Measurements from ENCODE around the gene COA1.
A peak's percentile ranks its signal among the peaks of the same experiment; 100 is the strongest.

The COA1 gene

DNA sequence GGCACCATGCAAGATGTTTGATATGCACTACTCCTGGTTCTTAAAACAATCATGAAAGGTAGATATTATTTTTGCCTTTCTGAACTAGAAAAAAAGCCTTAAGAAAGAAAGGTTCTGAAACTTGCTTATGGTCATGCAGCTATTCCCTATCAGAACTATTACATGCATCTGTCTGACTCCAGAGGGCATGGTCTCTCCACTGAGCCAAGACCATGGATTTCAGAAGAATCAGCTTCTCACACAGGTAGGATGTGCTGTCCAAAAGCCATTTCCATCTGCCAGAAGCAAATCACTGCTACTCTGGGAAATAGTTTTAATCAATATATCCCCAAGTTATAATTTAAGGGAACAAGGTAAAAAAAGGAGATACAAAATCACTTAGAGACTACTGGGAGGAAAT, 77.0 kb downstream of the COA1 start:
- no peaks in the 10 kb centered on the region for H3K27me3 ChIP-seq (ENCODE audit: control insufficient read depth, insufficient read depth, low read length)
- H3K36me3 ChIP-seq (ENCODE audit: control insufficient read depth, insufficient read depth, low read length), result no peaks in the 10 kb centered on the region
- H3K9me3 ChIP-seq (ENCODE audit: control insufficient read depth, low read length), result no peaks in the 10 kb centered on the region
- H3K4me3 ChIP-seq (ENCODE audit: low read length), result no peak overlapping the region
- no peak overlapping the region for H3K9ac ChIP-seq (ENCODE audit: low read length)
- peaks cover 41% of the 10 kb centered on the region for H3K4me1 ChIP-seq (ENCODE audit: control insufficient read depth, insufficient read depth, low read length)

DNA sequence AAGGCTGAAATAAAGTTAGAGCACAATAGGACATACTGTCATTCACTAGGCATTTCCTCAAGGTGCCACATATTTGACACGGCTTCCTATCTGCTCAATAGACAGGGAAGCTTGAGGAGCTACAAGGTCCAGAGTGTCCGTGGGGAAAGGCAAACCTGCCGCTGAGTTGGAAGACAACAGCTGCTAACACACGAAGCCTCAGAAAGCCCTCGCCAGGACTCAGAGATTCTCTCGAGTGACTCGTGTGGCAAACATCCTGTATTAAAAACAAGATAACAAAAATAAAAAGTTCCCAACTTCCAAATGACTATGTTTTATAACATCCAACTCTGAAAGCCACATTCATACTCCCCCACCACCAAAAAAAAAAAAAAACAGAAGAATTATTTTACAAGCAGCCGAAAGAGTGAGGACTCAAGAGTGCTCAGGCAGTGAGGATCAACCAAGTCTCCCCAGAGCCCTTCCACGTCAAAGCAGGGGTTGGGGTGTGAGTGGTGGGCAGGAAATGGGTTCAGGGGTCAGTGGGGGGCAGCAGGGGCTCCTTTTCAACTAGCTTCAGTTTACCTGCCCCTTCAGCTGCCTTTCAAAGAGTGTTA, 78.8 kb downstream of the COA1 start:
- Histone ChIP-seq H3K27me3 (ENCODE audit: control insufficient read depth, insufficient read depth, low read length) (no peaks in the 10 kb centered on the region), H3K4me3 (ENCODE audit: low read length) (no peak overlapping the region), H3K9ac (ENCODE audit: low read length) (no peak overlapping the region), H3K36me3 (ENCODE audit: control insufficient read depth, insufficient read depth, low read length) (no peaks in the 10 kb centered on the region), H3K9me3 (ENCODE audit: control insufficient read depth, low read length) (no peaks in the 10 kb centered on the region), H3K4me1 (ENCODE audit: control insufficient read depth, insufficient read depth, low read length) (peaks cover 41% of the 10 kb centered on the region)

DNA sequence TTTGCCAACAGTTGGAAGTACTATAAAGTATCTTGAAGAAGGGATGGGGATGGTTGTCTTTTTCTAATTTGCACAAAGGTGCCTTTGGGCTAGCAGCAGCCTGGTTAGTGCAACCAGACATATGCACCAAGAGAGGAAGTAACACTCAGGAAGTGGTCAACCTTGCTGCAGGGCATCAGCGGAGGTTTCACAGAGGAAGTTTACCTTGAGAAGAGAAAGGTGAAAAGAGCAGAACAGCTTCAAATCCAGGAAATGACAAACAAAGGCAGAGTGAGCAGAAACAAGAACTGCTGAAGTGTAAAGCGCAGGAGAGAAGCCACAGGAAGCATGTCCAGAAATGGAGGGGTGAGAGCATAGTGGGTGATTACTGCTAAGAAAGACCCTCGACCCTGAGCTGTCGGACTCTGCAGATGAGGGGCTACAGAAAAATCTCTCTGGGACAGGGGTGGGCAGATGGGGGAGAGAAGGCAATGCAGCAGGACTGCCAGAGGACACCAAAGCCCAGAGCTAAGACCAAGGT, 79.5 kb downstream of the COA1 start:
- Histone ChIP-seq H3K9ac (ENCODE audit: low read length) (no peak overlapping the region), H3K27me3 (ENCODE audit: control insufficient read depth, insufficient read depth, low read length) (no peaks in the 10 kb centered on the region), H3K4me3 (ENCODE audit: low read length) (no peak overlapping the region), H3K9me3 (ENCODE audit: control insufficient read depth, low read length) (no peaks in the 10 kb centered on the region), H3K4me1 (ENCODE audit: control insufficient read depth, insufficient read depth, low read length) (peaks cover 41% of the 10 kb centered on the region), H3K36me3 (ENCODE audit: control insufficient read depth, insufficient read depth, low read length) (no peaks in the 10 kb centered on the region)

DNA sequence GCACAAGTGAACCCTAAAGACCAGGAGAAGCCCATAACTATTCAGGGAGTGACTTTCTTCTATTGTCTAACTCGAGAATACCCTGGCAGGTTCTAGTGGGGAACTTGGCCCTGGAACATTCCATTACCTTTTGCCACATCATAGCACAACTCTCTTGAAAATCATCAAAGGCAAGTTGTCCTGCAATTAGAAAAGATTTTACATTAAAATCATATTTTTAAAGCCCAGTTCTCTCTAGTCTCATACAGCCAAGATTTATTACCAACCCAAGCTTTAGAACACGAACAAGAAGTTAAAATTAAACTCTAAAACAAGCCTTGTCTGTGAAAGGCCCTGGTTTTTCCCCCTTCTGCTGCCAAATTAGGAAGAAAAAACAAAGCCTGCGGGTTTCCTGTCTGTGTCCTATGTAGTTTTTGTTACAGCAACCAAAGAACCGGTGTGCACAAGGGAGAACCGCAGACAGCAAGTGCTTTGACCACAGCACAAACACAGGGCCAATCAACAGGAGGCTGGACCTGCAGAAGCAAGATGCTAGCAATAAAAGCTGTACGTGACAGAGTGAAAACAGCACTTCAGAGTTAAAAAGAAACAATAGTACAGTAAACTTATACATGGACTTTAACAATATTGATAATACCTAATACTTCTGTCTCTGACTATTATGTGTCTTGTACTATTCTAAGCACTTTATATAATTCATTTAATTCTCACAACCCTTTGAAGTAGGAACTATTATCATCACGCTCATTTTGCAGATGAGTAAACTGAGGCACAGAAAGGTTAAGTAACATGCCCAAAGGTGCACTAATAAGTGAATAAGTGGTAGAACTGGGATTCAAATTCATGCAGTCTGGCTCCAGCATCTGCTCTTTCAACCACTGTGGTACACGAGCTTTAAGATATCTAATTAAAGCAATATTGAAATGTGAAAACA, 80.6 kb downstream of the COA1 start:
- Histone ChIP-seq H3K9ac (ENCODE audit: low read length) (peak overlapping the region; percentile 3), H3K4me3 (ENCODE audit: low read length) (no peak overlapping the region), H3K9me3 (ENCODE audit: control insufficient read depth, low read length) (no peaks in the 10 kb centered on the region), H3K4me1 (ENCODE audit: control insufficient read depth, insufficient read depth, low read length) (peaks cover 37% of the 10 kb centered on the region), H3K36me3 (ENCODE audit: control insufficient read depth, insufficient read depth, low read length) (no peaks in the 10 kb centered on the region), H3K27me3 (ENCODE audit: control insufficient read depth, insufficient read depth, low read length) (no peaks in the 10 kb centered on the region)

DNA sequence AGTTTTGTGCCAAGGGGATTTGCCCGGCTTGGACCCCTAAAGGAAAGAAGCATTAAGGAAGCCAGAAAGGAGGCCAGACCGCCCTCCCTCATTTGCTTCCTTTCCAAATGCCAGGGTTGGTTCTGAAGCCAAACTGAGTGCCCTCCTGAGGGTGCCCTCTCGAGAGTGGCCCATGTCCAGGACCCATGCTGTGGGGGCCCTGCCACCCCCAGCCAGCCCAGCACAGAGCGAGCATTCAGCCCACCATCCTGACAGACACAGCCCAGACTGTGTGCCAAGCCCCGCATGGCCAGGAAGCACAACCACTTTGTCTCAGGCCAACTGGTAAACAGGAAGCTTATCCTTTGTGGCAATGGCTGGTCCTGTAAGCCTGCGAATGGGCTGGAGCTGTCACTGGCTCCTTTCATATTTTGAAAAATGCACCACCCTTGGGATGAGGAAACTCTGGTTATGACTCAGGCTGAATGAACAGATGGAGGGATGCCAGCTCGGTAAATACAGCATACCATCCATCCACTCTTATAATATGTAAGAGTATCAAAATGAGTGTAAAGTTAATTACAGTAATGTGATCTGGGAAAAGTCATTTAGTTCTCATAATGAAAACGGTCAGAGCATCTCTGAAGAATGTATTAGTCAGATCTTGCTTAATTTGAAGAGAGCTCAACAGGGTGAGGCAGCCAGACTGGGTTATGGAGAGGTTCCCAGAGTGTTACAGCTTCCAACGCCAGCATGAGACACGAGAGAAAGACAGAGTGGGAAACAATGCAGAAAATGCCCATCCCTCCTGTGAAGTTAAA, 81.5 kb downstream of the COA1 start:
- no peaks in the 10 kb centered on the region for H3K9me3 ChIP-seq (ENCODE audit: control insufficient read depth, low read length)
- H3K4me1 ChIP-seq (ENCODE audit: control insufficient read depth, insufficient read depth, low read length), result peaks cover 37% of the 10 kb centered on the region
- peak overlapping the region; percentile 55 for H3K9ac ChIP-seq (ENCODE audit: low read length)
- no peaks in the 10 kb centered on the region for H3K27me3 ChIP-seq (ENCODE audit: control insufficient read depth, insufficient read depth, low read length)
- H3K4me3 ChIP-seq (ENCODE audit: low read length), result no peak overlapping the region
- no peaks in the 10 kb centered on the region for H3K36me3 ChIP-seq (ENCODE audit: control insufficient read depth, insufficient read depth, low read length)

DNA sequence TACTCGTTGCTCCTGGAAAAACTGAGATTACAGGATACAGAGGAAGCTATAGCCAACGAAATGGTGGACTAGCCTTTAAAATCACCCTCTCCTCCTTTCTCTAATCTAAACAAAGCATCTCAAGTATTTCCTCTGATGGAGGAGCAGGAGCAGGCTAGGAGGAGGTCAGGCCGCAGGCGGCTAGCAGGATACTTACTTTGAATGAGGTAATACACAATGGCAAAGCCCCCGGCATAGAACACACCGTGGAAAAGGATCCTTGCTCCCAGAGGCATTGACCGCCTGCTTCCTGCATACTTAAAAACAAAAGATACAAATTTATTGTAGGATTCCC, 82.0 kb downstream of the COA1 start:
- Histone ChIP-seq H3K9ac (ENCODE audit: low read length) (peak overlapping the region; percentile 55), H3K9me3 (ENCODE audit: control insufficient read depth, low read length) (no peaks in the 10 kb centered on the region), H3K4me1 (ENCODE audit: control insufficient read depth, insufficient read depth, low read length) (peaks cover 37% of the 10 kb centered on the region), H3K27me3 (ENCODE audit: control insufficient read depth, insufficient read depth, low read length) (no peaks in the 10 kb centered on the region), H3K4me3 (ENCODE audit: low read length) (no peak overlapping the region), H3K36me3 (ENCODE audit: control insufficient read depth, insufficient read depth, low read length) (no peaks in the 10 kb centered on the region)

DNA sequence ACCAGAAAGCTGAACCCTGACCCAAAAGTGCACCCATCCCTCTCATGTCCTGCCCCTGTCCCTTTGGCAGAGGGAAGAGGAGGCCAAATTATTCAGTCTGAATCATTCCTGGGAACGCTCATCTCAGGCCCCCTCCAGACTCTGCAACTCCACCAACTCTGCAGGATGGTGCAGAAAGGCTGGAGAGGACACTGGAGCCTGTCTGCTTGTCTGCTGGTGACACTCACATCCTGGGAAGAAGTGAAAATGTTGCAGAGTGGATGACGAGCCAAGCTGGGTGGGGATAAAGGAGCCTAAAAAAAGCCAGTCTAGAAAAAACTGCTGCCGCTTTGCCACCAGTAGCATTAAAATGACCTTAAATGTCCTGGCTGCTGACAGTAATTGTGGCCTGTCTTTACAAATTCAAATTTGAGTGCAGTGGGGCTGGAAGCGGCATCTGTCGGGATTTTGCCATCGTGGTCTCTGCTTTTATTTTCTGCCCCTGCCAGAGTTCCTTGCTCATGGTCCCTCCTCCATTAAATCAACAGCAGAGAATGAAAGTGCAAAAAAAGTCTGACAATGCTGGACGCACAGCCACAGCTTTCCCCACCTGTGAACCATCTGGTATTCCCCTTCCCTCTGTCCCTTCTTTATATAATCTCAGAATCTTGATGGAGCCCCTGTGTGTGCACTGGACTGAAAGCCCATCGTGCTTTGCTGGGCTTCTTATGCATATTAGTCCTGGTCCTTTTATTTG, 82.6 kb downstream of the COA1 start:
- no peaks in the 10 kb centered on the region for H3K36me3 ChIP-seq (ENCODE audit: control insufficient read depth, insufficient read depth, low read length)

DNA sequence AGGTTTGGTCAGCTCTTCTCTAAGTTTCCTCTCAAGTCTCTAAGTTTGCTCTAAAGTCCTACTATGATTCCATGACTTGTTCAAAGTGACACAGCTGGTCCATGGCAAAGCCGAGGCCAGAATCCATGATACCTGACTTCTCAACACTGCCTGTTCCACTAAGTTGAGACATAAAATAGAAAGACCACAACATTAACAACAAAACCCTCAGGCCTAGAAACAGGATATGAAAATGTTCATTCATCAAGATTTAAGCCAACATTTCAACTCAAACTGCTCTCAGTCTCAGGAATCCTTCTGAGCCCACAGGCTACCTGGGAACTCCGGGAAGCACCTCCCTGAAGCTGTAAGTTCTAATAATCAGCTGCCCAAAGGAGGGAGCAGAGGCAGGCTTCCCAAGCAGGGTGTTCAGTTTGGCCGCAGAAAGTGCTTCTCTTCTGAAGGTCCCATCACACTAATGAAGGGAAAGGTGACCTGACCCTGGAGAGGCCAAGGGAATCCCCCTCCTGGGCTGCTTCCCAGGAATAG, 83.6 kb downstream of the COA1 start:
- no peaks in the 10 kb centered on the region for H3K36me3 ChIP-seq (ENCODE audit: control insufficient read depth, insufficient read depth, low read length)
- H3K4me3 ChIP-seq (ENCODE audit: low read length), result no peak overlapping the region
- H3K9ac ChIP-seq (ENCODE audit: low read length), result no peak overlapping the region
- H3K4me1 ChIP-seq (ENCODE audit: control insufficient read depth, insufficient read depth, low read length), result peaks cover 33% of the 10 kb centered on the region
- H3K9me3 ChIP-seq (ENCODE audit: control insufficient read depth, low read length), result no peaks in the 10 kb centered on the region
- no peaks in the 10 kb centered on the region for H3K27me3 ChIP-seq (ENCODE audit: control insufficient read depth, insufficient read depth, low read length)

More for the DNA sequence above, 82.6 kb downstream of the COA1 start:
- Histone ChIP-seq H3K4me3 (ENCODE audit: low read length) (no peak overlapping the region), H3K27me3 (ENCODE audit: control insufficient read depth, insufficient read depth, low read length) (no peaks in the 10 kb centered on the region), H3K9ac (ENCODE audit: low read length) (no peak overlapping the region), H3K9me3 (ENCODE audit: control insufficient read depth, low read length) (no peaks in the 10 kb centered on the region), H3K4me1 (ENCODE audit: control insufficient read depth, insufficient read depth, low read length) (peaks cover 37% of the 10 kb centered on the region)

DNA sequence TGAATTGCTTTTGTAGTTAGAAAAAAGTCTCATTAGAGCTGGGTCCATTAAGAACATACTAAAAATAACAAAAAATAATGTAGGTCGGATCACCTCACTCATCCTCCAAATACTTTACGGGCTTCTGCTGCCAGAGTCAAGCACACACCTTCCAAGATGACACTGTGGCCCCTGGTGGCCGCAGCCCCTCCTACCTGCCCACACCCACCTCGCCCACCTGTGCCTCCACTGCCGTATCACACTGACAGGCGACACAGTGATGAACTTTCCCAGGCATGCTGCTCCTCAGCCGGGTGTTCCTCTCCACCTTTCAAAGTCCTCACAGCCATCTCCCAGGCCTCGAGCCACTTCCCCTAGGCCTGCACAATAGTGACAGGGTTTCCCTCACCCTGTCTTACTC, 85.5 kb downstream of the COA1 start:
- H3K36me3 ChIP-seq (ENCODE audit: control insufficient read depth, insufficient read depth, low read length), result no peaks in the 10 kb centered on the region

DNA sequence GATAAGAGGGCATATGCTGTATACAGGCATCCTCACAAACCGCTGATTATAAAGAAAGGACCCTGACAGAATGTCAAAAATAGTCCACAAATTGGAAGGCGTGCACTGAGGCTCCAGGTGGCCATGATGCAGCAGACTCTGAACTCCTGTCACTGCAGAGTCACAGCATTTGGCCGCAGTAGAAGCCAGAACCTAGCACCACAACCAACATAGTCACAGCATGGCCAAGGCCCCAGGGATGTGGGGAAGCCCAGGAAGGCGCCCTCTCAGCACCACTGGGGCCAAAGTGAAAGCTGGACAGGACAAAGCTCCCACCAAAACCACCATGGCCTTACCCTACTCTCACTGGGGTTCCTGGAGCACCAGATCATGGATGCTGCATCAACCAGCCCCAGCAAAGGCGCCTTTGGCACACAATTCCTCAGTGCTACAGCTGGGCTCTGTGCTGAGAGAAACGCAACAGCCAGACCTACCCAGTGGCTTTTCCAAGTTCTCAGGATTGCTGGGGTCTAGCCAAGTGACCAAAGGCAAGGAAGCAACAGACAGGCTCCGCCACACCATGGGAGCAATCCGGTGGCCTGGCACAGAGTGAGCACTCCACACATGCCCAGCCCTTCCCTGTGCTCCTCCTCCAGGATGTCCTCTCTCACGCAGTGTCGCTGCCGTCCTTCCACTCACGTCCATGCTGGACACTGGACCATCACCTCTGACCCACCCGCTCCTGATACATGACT, 86.3 kb downstream of the COA1 start:
- Histone ChIP-seq H3K4me3 (ENCODE audit: low read length) (no peak overlapping the region), H3K27me3 (ENCODE audit: control insufficient read depth, insufficient read depth, low read length) (no peaks in the 10 kb centered on the region), H3K4me1 (ENCODE audit: control insufficient read depth, insufficient read depth, low read length) (peaks cover 41% of the 10 kb centered on the region), H3K36me3 (ENCODE audit: control insufficient read depth, insufficient read depth, low read length) (no peaks in the 10 kb centered on the region), H3K9me3 (ENCODE audit: control insufficient read depth, low read length) (no peaks in the 10 kb centered on the region), H3K9ac (ENCODE audit: low read length) (no peak overlapping the region)

More for the DNA sequence above, 85.5 kb downstream of the COA1 start:
- no peaks in the 10 kb centered on the region for H3K9me3 ChIP-seq (ENCODE audit: control insufficient read depth, low read length)
- no peak overlapping the region for H3K4me3 ChIP-seq (ENCODE audit: low read length)
- H3K4me1 ChIP-seq (ENCODE audit: control insufficient read depth, insufficient read depth, low read length), result peaks cover 43% of the 10 kb centered on the region
- H3K9ac ChIP-seq (ENCODE audit: low read length), result no peak overlapping the region
- no peaks in the 10 kb centered on the region for H3K27me3 ChIP-seq (ENCODE audit: control insufficient read depth, insufficient read depth, low read length)

DNA sequence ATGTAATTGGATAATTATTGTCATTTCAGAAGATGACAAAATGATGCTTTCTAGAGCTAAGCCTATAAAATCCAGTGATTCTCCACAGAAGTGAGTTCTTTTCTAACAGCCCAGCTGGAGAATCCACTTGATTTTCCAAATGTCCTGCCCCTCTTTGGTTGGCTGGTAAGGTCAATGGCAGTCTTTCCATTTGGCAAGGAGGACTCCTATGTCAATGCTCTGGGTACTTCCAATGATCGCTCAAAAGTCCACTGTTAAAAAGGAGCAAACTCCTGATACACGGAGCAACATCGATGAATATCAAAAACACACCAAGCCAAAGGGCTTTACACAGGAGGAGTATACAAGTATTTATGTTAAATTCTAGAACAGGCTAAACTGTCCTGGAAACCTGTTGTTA, 88.6 kb downstream of the COA1 start:
- H3K4me1 ChIP-seq (ENCODE audit: control insufficient read depth, insufficient read depth, low read length), result peaks cover 35% of the 10 kb centered on the region
- no peak overlapping the region for H3K9ac ChIP-seq (ENCODE audit: low read length)
- H3K4me3 ChIP-seq (ENCODE audit: low read length), result no peak overlapping the region
- H3K9me3 ChIP-seq (ENCODE audit: control insufficient read depth, low read length), result no peaks in the 10 kb centered on the region
- H3K27me3 ChIP-seq (ENCODE audit: control insufficient read depth, insufficient read depth, low read length), result no peaks in the 10 kb centered on the region
- H3K36me3 ChIP-seq (ENCODE audit: control insufficient read depth, insufficient read depth, low read length), result no peaks in the 10 kb centered on the region

All from mucosa of stomach (tissue), 1 donor.